ENCODE measurements around the gene ETFA.
A peak's percentile ranks its signal among the peaks of the same experiment; 100 is the strongest.

ETFA gene

GRCh38 chr15:76325704-76326103 lies 14.4 kb upstream of the ETFA start:
- H3K36me3 ChIP-seq (replicated peaks; ENCODE audit: low read depth, low read length) = no peaks in the 10 kb centered on the region
- H3K4me2 ChIP-seq (ENCODE audit: low read length) = no peak overlapping the region
- no peaks in the 10 kb centered on the region for H3K79me2 ChIP-seq (ENCODE audit: low read length)
- H4K20me1 ChIP-seq (ENCODE audit: insufficient read depth, low read length) = no peaks in the 10 kb centered on the region
- no peak overlapping the region for H3K9ac ChIP-seq (ENCODE audit: low read length)
- H3K27ac ChIP-seq (ENCODE audit: low read length) = no peak overlapping the region
- no peak for TF ChIP-seq EZH2phosphoT487 (IDR thresholded peaks at IDR 0.05; ENCODE audit: low read depth)
- TF ChIP-seq CTCF (IDR thresholded peaks at IDR 0.05; ENCODE audit: low read depth, low read length) = no peak
- H3K4me3 ChIP-seq (ENCODE audit: low read length) = no peak overlapping the region
- H3K27me3 ChIP-seq (ENCODE audit: low read depth, low read length) = peaks cover 34% of the 10 kb centered on the region
- no peak overlapping the region for H2AFZ ChIP-seq (ENCODE audit: low read depth, low read length)
- H3K4me1 ChIP-seq (ENCODE audit: low read length) = peaks cover 13% of the 10 kb centered on the region
- H3K9me3 ChIP-seq (ENCODE audit: insufficient read depth, low read length) = no peaks in the 10 kb centered on the region

GRCh38 chr15:76324066-76324465 lies 12.8 kb upstream of the ETFA start:
- H3K27me3 ChIP-seq (ENCODE audit: low read depth, low read length) = peaks cover 34% of the 10 kb centered on the region

GRCh38 chr15:76321602-76322001 lies 10.3 kb upstream of the ETFA start:
- no peak overlapping the region for H3K27ac ChIP-seq (ENCODE audit: low read length)

More at GRCh38 chr15:76324066-76324465, 12.8 kb upstream of the ETFA start:
- TF ChIP-seq EZH2phosphoT487 (IDR thresholded peaks at IDR 0.05; ENCODE audit: low read depth) (no peak), CTCF (IDR thresholded peaks at IDR 0.05; ENCODE audit: low read depth, low read length) (no peak)
- H3K4me2 ChIP-seq (ENCODE audit: low read length) = no peak overlapping the region
- peaks cover 26% of the 10 kb centered on the region for H3K4me1 ChIP-seq (ENCODE audit: low read length)
- no peak overlapping the region for H2AFZ ChIP-seq (ENCODE audit: low read depth, low read length)
- no peak overlapping the region for H3K9ac ChIP-seq (ENCODE audit: low read length)
- no peaks in the 10 kb centered on the region for H4K20me1 ChIP-seq (ENCODE audit: insufficient read depth, low read length)
- no peak overlapping the region for H3K27ac ChIP-seq (ENCODE audit: low read length)
- H3K79me2 ChIP-seq (ENCODE audit: low read length) = no peaks in the 10 kb centered on the region
- no peaks in the 10 kb centered on the region for H3K36me3 ChIP-seq (replicated peaks; ENCODE audit: low read depth, low read length)
- H3K9me3 ChIP-seq (ENCODE audit: insufficient read depth, low read length) = no peaks in the 10 kb centered on the region
- H3K4me3 ChIP-seq (ENCODE audit: low read length) = no peak overlapping the region

GRCh38 chr15:76321171-76321570 lies 9.9 kb upstream of the ETFA start:
- H3K4me1 ChIP-seq (ENCODE audit: low read length) = peaks cover 26% of the 10 kb centered on the region

More at GRCh38 chr15:76321602-76322001, 10.3 kb upstream of the ETFA start:
- TF ChIP-seq CTCF (IDR thresholded peaks at IDR 0.05; ENCODE audit: low read depth, low read length) (no peak), EZH2phosphoT487 (IDR thresholded peaks at IDR 0.05; ENCODE audit: low read depth) (no peak)
- no peaks in the 10 kb centered on the region for H3K79me2 ChIP-seq (ENCODE audit: low read length)
- H3K4me1 ChIP-seq (ENCODE audit: low read length) = peaks cover 26% of the 10 kb centered on the region
- H3K36me3 ChIP-seq (replicated peaks; ENCODE audit: low read depth, low read length) = no peaks in the 10 kb centered on the region
- H4K20me1 ChIP-seq (ENCODE audit: insufficient read depth, low read length) = no peaks in the 10 kb centered on the region
- peak overlapping the region; percentile 3; the same call in 1 of the 2 replicates for H3K4me2 ChIP-seq (ENCODE audit: low read length)
- no peak overlapping the region for H2AFZ ChIP-seq (ENCODE audit: low read depth, low read length)
- H3K27me3 ChIP-seq (ENCODE audit: low read depth, low read length) = peaks cover 32% of the 10 kb centered on the region
- no peaks in the 10 kb centered on the region for H3K9me3 ChIP-seq (ENCODE audit: insufficient read depth, low read length)
- H3K9ac ChIP-seq (ENCODE audit: low read length) = no peak overlapping the region
- H3K4me3 ChIP-seq (ENCODE audit: low read length) = no peak overlapping the region

More at GRCh38 chr15:76321171-76321570, 9.9 kb upstream of the ETFA start:
- H3K27me3 ChIP-seq (ENCODE audit: low read depth, low read length) = peaks cover 31% of the 10 kb centered on the region
- no peak overlapping the region for H3K27ac ChIP-seq (ENCODE audit: low read length)
- no peak overlapping the region for H3K9ac ChIP-seq (ENCODE audit: low read length)
- peak overlapping the region; percentile 3; the same call in 1 of the 2 replicates for H3K4me2 ChIP-seq (ENCODE audit: low read length)
- H3K36me3 ChIP-seq (replicated peaks; ENCODE audit: low read depth, low read length) = no peaks in the 10 kb centered on the region
- no peaks in the 10 kb centered on the region for H3K9me3 ChIP-seq (ENCODE audit: insufficient read depth, low read length)
- no peaks in the 10 kb centered on the region for H3K79me2 ChIP-seq (ENCODE audit: low read length)
- H3K4me3 ChIP-seq (ENCODE audit: low read length) = no peak overlapping the region
- TF ChIP-seq CTCF (IDR thresholded peaks at IDR 0.05; ENCODE audit: low read depth, low read length) = no peak
- TF ChIP-seq EZH2phosphoT487 (IDR thresholded peaks at IDR 0.05; ENCODE audit: low read depth) = no peak
- no peaks in the 10 kb centered on the region for H4K20me1 ChIP-seq (ENCODE audit: insufficient read depth, low read length)
- no peak overlapping the region for H2AFZ ChIP-seq (ENCODE audit: low read depth, low read length)
